GM12878 (cell line): Measurements from ENCODE around the gene CEBPB.

Source experiments
- CREB1 ChIP-seq: IDR thresholded peaks from 2 replicates; pipeline ENCODE4 v1.6.1; 2012; ENCODE audit warnings: low read depth, mild to moderate bottlenecking, inconsistent platforms
- NBN ChIP-seq: fragments of 450-650 bp; IDR thresholded peaks from 2 replicates; pipeline ENCODE4 v1.6.1; 2016
- RELA ChIP-seq: fragments of 450-650 bp; IDR thresholded peaks from 2 replicates; pipeline ENCODE4 v1.8.0; 2014; ENCODE audit warnings: borderline replicate concordance; ENCODE audit not compliant: partially characterized antibody
- SP1 ChIP-seq: IDR thresholded peaks from one replicate; pipeline ENCODE4 v1.6.1; 2011; ENCODE audit warnings: low read depth, low read length
- SREBF2 ChIP-seq: IDR thresholded peaks from 2 replicates; pipeline ENCODE4 v1.6.1; 2012; ENCODE audit warnings: mild to moderate bottlenecking, low read length

DNA sequence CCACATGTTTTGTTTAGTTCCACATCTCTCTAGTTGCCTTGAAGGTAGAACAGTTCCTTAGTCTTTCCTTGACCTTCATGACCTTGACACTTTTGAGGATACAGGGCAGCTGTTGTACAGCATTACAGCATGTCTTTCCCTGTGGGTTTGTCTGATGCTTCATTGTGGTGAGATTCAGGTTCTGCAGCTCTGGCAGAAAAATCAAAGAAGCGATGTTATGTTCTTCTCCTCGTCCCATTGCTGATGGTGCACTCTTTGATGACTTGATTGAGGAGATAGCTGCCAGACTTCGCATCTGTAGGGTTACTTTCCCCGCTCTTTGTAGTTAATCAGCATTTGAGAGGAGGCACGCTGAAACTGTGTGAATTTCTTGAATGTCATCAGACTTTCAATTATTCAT, 12.0 kb downstream of the CEBPB start:
- TF ChIP-seq CREB1 = no peak
- no peak for TF ChIP-seq RELA
- no peak for TF ChIP-seq NBN
- no peak for TF ChIP-seq SP1
- TF ChIP-seq SREBF2 = no peak
